GM19452 (cell line): ENCODE results near the gene SLMAP.
A peak's percentile ranks its signal among the peaks of the same experiment; 100 is the strongest.

Source experiments
- ATAC-seq: cut with Tn5 transposase; IDR thresholded peaks from one replicate; pipeline ENCODE4 v1.9.1; 2021; ENCODE audit not compliant: unreplicated experiment

Gene SLMAP

DNA sequence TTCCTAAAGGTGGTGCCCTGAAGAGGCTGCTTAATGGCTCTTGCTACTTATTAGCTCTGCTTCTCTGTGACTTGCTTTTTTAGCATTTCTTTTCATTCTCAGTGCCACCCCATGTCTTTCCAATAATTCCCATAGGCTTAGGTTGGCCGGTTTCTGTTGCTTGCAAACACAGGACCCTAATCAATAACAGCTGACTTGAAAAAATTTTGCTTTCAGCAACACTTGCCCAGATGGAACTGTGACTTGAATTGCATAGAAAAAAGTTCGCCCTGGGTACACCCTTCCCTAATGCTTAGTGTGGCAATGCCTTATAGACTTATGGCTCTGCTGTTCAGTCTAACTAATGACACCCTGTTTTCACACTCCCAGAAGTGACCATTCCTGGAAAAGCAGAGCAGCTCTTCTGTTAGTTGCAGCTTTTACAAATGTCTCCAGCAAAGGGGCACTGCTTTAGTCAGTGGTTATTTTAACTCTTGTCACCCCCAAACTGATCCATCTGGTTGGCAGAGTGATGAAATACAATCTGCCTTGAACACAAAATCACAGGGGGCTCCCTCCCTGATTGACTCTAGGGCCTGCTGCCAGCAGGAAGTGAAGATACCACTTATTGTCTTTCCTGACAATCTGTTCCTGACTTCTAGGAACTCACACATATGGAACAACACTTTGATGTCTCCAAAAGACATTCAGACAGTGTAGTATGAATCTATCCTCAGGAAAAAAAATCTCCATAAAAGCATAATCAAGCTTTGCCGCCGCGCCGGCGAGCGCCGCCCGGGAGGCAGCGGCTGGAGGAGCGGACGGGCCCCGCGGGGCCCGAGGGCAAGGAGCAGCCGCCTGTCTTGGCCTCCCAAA is 9.7 kb upstream of the SLMAP start:
- no peak for ATAC-seq

GRCh38 chr3:57749542-57749941 is 6.6 kb upstream of the SLMAP start:
- ATAC-seq = no peak

DNA sequence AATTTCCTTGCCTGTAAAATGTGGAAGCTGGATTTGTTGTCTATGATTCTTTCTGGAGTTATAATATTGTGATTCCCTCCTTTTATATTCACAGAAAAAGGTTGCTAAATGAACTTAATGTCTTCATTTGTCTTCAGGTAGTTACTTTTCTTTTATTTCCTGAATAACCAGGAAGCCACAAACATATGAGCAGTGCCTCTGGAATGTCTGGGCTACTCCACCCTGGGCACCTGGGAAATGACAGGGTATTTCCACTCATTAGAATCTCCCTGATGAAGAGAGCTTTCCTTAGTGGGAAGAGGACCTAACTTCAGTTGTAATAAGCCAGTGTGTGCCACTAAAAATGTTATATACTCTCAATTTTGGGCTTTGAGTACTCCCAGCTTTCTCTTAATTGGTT is 3.8 kb upstream of the SLMAP start:
- ATAC-seq = no peak

DNA sequence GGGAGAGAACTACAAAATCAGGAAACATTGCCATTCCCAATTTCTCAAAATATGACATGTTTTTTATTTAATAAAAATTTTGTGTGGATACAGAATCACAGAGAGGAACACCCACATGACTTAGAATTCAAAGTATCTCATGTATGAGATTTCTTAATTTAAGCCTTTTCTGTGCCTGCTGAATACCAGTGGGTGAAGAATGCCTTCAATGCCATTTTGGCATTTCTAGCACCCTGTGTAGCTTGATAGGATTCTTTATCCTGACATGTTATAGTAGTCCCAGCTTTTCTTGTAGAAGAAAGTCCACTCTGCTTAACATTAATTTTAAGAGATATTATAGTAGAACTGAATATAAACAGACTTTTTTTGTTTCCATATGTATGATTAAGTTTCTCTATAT is 3.1 kb upstream of the SLMAP start:
- no peak for ATAC-seq

GRCh38 chr3:57755368-57755675 is 787 bp upstream of the SLMAP start:
- ATAC-seq = no peak

DNA sequence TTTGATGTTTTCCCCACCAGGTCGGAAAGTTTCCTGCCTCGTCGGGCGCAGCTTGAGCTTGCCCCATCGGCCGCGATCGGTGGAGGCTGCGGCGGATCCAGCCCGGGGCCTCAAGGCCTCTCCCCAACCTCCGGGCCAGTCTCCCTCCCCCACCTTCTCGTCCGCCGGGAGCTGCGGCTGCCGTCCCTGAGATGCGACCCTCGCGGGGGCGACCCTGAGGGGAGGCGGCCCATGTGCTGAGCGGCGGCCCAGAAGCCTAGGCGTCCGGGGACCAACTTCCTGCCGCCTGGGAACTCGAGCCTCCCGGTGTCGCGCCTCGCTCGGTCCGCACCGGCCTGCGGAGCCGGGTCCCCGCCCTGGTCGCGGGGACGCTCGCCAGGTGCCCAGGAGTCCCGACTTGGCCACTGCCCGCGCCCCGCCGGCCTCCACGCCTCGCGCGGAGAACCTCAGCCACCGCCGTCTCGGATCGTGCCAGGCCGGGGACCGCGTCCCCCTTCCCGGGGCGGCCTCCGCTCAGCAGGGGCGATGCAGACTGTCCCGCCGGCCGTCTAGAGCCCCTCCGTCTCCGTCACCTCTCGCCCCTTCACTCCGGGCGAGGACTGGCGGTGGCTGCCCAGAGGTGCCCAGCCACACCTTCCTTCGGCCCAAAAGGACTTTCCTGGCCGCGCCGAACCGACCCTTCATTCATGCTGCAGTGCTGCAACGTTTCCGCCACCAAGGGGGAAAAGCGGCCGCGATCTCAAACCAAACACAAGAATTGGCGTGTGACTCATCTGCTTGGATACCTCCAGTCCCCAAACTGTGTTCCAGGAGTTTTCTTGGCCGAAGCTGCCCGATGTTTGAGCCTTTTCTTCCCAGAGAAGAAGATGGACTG is 656 bp downstream of the SLMAP start:
- peak; percentile 18 for ATAC-seq

DNA sequence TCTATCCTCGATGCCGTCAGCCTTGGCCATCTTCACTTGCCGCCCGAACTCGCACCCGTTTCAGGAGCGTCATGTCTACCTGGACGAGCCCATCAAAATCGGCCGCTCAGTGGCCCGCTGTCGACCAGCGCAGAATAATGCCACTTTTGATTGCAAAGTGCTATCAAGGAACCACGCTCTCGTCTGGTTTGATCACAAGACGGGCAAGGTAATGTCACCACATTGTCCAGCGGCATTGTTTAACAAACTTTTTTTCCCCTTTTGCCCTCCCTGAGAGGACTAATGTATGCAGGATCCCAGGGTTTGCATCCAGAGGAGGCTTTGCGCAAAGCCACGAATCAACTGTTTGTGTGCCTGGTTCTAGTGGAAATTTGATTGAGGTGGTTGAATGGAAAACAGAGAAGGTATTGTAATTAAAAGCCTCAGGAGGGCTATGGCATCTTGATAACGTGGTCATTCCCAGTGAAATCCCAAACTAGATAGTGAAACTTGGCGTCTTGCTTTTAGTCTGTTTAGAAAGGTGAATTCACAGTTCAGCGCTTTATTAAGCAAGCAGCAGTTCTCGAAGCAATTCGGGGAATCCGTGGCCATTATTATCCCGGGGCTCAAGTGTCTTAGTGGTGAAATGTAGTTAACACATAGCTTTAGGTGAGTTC is 1.7 kb downstream of the SLMAP start:
- no peak for ATAC-seq

DNA sequence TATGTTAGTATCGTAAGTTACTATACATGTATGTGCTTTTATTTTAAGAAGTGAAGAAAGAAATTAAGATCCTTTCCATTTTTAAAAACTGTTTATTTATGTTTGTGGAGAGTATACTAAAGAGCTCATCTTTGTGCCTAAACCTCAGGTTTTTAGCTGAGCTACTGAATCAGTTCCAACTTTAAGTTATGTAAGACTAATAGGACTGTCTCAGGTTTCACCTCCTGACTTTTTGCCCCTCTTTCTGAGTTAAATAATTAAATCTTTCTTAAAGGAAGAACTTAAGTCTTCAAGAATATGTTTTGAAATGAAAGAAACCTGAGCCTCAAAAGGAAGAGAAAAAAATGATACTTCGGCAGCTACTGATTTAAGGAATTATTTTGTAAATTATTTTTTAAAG is 2.6 kb downstream of the SLMAP start:
- ATAC-seq = no peak

DNA sequence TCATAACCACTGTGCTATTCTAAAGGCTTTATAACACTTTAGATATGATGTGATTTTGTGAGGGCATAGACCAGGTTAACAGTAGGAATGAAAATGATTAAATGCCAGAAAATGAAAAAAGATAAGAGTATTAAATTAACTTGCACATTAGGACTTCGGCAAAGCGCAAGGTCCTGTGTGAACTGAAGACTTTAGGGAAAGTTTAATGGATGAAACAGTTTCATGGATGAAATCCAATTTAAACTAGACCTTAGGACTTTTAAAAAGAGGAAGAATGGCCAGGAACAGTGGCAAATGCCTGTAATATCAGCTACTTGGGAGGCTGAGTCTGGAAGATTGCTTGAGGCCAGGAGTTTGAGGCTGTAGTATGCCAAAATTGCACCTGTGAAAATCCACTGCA is 8.7 kb downstream of the SLMAP start:
- no peak for ATAC-seq

- ATAC-seq = no peak
Measured at GRCh38 chr3:57768595-57768994, 12.5 kb downstream of the SLMAP start.

GRCh38 chr3:57770009-57770827 is 14.1 kb downstream of the SLMAP start:
- ATAC-seq = no peak

- no peak for ATAC-seq
Measured at GRCh38 chr3:57772251-57772650, 16.1 kb downstream of the SLMAP start.

GRCh38 chr3:57777774-57778173 is 21.7 kb downstream of the SLMAP start:
- no peak for ATAC-seq

- ATAC-seq = no peak
Measured at GRCh38 chr3:57778494-57778893, 22.4 kb downstream of the SLMAP start.

DNA sequence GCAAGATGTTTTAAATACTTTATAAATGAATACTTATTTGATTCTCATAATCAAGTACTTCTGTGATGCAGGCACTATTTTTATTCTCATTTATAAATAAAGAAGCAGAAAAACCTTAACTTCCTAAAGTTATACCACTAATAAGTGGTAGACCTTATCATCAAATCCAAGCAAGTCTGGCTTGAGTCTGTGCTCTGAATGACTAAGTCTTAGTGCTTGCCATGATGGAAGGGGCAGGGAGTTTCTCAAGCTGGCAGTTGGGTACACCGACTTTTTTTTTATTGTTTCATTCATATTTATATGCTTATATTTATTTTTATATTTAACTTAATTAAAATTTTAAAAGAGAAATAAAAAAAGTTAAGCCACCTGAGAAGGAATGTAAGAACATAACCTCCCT is 23.6 kb downstream of the SLMAP start:
- ATAC-seq = no peak

DNA sequence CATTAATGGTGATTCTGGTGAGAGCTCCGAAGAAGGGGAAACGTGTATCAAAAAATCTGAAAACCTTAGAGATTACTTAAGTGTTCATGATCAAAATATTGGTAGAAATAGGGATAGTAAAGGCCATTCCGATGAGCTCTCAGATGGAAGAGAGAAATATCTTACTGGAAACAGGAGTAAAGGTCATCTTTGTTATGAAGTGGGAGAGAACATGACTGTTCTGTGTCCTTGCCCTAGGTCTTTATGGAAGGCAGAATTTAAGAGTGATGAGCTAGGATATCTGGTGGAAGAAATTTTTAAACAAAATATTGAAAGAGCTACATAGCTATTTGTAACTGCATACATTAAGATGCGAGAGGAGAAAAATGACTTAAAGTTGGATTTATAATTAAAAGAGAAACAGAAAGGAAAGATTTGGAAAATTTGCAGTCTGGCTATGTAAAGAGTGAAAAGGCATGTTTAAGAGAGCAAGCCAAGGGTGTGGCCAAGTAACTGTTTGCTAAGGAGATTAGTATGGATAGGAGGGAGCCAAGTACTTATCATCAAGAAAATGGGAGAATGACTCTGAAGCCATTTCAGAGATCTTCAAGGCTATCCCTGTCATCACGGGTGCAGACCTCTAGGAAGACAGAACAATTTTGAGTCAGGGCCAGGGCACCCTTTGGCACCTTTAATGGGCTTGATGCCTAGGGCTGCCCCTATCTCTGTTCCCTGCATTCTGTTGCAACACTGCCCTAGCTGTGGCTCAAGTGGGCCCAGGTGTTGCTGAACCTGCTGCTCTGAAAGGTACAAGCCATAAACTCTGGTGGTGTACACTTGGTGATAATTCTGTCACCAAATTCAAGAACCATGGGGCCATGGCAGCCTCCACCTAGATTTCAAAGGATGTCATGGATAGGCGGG is 27.3 kb downstream of the SLMAP start:
- no peak for ATAC-seq

GRCh38 chr3:57784089-57784735 is 28.1 kb downstream of the SLMAP start:
- no peak for ATAC-seq

DNA sequence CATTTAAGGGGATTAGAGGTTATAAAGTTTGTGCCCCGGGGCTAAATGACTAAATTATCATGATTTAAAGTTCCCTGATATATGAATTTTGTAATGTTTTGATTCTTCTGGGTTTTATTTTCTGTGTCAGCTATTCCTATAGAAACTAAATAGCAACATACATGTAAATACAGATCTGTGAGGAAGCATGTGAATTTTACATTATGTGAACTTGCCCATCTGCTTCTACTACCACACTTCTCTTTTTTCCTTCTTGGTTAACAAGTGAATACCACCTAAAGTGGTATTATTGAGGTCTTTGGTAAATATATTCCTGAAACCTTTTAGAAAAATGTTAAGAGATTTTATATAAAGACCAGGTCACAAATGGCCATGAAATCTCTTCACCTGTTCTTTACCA is 29.3 kb downstream of the SLMAP start:
- no peak for ATAC-seq

DNA sequence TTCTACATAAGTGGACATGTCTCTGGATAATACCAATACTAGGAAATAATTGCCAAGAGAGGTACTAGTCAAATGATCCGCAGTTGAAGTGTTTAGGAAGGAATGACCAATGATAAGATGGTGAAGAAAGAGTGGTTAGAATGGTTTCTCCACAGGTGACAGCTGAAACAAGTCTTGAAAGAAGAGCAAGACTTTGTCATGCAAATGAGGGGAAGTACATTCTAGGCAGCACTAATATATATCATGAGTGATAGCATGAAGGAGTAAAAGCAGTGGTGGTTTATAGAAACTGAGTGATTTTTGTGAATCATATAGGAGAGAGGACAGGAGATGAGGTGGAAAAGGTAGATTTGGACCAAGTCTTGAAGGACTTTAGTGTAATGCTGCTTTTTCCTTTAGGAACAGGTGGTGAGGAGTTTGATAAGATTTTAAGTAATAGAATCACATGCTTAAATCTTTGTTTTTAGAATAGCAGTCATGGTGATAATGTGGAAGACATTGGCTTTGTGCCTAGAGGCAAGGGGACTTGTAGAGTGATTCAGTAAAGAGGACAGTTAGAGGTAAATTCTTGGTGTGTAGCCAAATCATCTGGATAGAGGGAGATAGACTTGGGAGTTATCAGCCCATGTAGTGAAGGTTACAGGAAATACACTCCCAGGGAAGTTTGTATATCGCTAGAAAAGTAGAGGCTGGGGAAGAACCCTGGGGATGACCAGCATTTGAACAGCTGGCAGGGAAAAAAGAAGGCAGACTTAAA is 31.9 kb downstream of the SLMAP start:
- ATAC-seq = peak; percentile 96
